HL-60 (cell line): ENCODE data around the gene CPNE6.

ENCODE experiments used
- GABPA ChIP-seq: IDR thresholded peaks from 2 replicates; pipeline ENCODE4 v1.6.1; 2012; ENCODE audit warnings: low read depth
- POLR2AphosphoS5 ChIP-seq: IDR thresholded peaks from 2 replicates; pipeline ENCODE4 v1.6.1; 2012; ENCODE audit warnings: low read depth
- SPI1 ChIP-seq: IDR thresholded peaks from 2 replicates; pipeline ENCODE4 v1.6.1; 2012; ENCODE audit warnings: low read depth, mild to moderate bottlenecking, borderline replicate concordance
- TF ChIP-seq, protein P1 (sequence below): IDR thresholded peaks from one replicate; pipeline ENCODE4 v1.5.1; 2011; ENCODE audit warnings: low read length, control low read depth, inconsistent platforms; ENCODE audit not compliant: insufficient read depth

DNA sequence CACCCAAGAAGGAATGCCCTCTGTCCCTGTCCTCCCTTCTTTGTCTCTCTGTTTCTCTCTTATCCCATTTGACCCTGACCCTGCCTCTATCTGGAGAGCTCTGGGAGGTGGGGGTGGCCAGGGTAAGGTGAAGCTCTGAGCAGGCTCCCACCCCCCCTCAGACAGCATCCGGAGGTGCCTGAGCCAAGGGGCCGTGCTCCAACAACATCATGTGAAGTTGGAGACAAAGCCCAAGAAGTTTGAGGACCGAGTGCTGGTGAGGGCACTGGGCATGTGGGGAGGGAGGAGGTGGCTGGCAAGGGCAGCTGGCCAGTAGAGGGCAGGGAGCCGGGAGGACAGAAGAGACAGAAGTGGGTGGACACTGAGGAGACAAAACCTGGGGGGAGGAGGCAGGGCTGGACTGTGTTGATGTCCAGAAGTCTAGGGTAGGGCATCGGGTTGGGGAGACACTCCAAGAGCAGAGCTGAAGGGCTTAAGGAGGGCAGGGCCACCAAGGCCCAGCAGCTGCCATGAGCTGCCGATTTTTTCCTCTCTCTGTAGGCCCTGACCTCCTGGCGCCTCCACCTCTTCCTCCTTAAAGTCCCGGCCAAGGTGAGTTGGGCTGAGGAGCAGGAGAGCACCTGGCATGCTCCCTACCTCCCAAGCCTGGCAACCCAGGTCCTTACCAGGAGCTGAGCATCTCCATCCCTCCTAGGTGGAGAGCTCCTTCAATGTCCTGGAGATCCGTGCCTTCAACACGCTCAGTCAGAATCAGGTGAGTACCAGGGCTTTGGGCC is 17.6 kb upstream of the CPNE6 start:
- TF ChIP-seq, protein P1, sequence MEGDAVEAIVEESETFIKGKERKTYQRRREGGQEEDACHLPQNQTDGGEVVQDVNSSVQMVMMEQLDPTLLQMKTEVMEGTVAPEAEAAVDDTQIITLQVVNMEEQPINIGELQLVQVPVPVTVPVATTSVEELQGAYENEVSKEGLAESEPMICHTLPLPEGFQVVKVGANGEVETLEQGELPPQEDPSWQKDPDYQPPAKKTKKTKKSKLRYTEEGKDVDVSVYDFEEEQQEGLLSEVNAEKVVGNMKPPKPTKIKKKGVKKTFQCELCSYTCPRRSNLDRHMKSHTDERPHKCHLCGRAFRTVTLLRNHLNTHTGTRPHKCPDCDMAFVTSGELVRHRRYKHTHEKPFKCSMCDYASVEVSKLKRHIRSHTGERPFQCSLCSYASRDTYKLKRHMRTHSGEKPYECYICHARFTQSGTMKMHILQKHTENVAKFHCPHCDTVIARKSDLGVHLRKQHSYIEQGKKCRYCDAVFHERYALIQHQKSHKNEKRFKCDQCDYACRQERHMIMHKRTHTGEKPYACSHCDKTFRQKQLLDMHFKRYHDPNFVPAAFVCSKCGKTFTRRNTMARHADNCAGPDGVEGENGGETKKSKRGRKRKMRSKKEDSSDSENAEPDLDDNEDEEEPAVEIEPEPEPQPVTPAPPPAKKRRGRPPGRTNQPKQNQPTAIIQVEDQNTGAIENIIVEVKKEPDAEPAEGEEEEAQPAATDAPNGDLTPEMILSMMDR = no peak
- TF ChIP-seq GABPA (no peak), POLR2AphosphoS5 (no peak), SPI1 (no peak)
